SIG-M5 (cell line): Measurements from ENCODE around the gene RETREG1.

Experiments
- DNase-seq: peaks from one replicate; lab custom pipeline; 2025; lab: John Stamatoyannopoulos, UW

Gene RETREG1

DNA sequence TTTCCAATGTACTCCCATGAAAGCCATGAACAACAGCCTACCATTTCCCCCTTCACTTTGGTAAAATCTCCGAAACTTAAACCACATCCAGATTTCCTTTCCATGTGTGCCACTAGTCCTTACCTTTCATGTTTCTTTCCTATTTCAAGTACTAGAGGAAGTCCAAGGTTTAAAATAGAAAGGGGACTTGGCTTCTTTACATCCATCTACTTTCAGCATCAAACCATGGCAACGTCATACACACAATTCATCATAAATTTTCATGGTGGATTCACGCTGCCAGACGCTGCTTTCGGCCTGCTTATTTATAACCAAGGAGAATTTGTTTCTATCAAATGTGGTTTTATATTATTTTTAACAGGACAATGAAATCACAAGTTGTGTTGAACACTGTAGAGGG lies 92.5 kb downstream of the RETREG1 start:
- no peak for DNase-seq

DNA sequence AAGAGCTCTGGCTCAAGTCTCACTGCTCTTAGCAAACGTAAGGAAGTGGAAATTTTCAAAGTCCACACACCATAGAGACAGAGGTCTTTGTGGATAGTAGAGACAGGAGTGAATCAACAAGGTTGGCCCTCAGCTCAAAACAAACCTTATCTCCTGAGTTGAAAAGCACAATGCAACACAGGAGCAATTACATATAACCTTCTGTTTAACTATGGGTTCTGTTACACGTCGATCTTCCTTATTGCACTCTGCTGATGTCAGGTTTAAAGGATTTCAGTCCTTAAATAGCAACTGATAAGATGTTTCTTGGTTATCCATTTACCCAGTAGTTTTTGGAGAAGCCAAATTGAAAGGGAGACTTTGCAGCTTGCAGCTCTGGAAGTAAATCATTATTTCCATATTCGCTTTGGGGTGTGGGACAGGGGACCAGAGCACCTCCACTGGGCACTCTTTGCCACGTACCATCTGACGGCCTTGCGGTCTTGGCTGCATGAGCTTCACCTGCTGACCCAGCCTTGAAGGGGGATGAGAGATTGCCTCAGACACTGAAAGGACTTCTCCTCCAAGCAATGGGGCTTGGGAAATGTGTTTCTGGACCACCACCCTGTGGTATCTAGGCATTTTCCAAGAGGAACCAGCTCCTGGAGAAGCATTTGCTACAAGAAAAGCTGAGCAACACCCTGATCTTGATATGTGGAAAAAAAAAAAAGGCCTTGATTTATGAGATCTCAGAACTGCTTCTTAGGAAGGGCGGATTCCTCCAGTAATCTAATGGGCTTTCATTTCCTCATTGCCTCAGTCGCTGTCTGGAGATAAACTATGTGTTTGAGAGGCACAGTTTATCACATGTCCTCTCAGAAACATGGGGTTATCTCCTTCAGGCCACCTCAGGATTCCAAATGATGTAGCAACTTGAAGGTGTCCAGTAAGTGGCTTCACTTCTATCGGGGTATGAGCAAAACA lies 95.0 kb downstream of the RETREG1 start:
- no peak for DNase-seq

DNA sequence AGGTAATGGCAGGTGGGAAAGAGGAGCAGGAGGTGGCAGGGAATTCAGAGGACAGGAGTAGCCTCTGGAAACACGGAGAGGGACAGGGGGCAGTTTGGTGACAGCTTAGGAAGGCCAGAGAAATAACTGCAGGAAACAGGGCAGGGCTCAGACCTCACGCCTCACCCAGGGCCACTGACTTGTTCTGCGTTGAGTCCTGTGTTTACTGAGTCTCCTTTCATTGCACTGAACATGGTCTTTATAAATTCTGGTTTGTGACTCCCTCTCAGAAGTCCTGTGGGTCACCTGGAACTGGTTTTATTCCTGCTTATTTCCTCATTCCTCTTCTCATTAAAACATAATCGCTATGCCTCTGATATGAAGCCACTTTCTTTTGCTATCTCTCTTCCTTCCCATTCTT lies 96.0 kb downstream of the RETREG1 start:
- no peak for DNase-seq

DNA sequence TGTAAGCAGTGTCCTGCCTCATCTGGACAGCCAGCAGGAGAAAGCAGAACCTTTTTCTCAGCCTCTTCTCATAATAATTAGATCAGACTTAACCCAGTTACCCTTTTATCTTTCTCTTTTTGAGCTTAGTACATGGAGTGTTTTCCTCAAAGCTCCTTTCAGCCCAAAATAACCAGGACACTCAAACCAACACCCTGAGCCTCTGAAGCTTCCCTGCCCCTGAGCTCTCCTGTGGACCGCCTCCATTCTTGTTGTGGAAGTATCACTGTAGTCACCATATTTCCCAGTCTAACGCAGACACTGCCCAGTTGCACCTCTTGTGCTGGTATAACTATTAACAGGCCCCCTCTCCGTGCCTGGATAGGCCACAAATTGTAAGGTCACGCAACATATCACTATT lies 97.4 kb downstream of the RETREG1 start:
- no peak for DNase-seq

DNA sequence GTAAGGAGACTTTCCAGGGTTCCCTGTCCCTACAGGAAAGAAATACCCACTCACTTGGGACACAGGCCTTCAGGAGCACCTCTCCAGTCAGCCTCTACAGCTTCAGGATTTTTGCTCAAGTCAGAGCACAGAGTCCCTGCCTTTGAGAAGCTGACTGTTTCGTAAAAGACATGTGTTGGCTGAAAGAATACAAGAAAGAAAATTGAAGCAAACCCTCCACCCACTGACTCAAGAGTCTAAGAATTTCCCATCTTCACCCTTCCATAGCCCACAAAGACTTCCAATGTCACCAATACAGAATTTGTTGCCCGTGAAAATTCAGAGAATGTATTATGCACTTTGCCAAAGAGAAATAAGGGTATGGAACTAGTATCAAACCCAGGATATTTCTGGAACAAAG lies 98.2 kb downstream of the RETREG1 start:
- DNase-seq: no peak

DNA sequence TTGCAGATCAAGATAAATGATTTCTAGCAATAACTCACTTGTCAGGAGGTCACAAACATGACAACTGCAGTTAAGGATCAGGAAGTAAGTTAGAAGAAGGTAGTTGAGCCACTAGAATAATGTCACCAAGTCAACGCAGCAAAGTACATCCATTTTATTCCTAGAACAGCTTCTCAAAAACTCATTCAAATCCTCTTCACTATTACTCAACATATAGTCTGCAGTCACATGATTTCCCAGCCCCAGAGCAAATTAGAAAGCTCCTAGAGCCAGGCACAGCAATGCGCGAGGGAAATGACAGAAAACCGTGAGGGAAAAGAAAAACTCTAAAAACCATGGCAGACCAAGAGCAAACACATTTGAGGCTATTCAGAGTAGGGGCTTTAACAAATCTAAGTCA lies 101.3 kb downstream of the RETREG1 start:
- DNase-seq: no peak

DNA sequence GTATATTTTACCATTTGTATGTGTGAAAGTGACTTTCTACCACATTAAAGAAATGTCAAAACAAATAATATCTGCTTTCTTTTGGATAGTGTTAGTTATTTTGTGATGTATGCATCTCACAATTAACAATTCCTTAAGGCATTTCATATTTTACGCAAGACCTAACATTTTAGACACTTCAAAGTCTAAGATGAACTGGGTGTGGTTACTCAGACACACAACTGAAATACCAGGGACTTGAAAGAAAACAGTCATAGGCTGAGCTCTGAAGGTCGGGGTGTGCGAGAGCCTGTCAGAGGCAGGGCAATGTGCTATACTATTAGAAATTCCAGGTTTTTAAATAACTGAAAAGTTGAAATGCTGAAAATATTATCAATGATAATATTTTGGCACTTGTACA lies 106.7 kb downstream of the RETREG1 start:
- no peak for DNase-seq

DNA sequence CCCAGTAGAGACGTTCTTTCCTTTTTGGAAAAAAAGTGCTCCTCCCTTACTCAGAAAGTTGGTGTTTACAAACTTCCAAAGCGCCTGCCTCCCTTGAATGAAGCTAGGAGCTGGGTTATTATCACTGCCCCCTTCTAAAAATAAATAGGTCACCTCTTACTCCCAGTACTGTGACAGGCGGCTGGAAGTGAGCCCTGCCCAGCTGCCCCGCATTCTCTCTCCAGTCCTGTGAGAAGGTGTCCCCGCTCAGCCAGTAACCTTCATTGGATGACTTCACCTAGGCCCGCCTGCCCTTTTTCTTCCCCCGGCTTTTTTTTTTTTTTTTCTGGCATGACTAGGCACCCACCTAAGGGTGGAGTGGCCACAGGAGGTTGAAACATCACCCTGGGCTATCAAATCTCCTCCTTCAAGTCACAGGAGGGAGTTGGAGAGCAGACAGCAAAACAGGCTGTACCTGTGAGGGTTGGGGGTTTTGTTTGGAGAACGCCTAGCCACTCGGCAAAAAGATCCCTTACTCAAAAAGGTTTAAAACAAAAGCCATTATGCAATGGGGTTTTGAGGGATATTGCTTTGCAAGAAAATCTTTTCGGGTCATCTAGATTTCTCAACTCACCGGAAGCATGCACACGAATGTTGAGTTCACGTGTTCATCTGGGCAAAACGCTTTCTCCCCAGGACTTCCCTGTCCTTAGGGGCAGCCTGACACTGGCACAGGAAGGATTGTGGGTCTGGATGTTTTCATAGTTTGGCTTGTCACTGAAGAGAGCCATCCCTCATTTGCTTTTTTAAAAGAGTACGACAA lies 107.9 kb downstream of the RETREG1 start:
- no peak for DNase-seq

DNA sequence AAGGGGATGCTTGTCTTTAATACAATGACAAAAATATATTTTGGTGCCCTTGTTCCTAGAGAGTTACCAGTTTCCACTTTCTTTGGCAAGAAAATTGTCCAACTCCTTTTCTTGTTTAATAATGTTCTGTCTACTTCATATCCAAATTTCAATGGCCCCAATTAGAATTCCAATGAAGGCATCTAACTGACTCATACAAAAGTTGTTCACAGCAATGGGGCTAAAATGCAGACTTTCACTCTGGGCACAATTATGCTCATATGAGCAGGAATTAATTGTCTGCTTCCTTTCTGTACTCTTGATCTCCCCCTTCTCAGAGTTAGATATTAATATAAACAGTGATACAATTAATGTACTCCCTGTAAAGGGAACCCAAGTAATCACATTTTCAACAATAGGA lies 109.1 kb downstream of the RETREG1 start:
- DNase-seq: no peak

DNA sequence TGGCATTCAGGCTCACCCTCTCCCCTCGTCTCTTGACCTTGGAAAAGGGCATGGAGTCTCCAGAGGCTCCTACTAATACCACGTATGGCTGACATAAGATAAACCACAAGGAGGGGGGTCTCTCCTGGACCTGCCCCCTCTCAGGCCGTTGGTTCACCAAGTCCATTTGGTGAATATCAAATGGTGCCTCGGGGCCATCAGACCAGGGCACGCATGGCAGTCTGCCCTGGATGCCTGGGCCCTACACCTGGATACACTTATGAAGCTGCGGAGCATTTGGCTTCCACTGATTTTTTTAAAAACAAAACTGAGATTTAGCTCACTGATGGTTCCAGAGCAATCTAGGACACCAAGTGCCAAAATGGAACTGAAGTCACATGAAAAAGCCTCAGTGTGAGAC lies 110.9 kb downstream of the RETREG1 start:
- DNase-seq: no peak

DNA sequence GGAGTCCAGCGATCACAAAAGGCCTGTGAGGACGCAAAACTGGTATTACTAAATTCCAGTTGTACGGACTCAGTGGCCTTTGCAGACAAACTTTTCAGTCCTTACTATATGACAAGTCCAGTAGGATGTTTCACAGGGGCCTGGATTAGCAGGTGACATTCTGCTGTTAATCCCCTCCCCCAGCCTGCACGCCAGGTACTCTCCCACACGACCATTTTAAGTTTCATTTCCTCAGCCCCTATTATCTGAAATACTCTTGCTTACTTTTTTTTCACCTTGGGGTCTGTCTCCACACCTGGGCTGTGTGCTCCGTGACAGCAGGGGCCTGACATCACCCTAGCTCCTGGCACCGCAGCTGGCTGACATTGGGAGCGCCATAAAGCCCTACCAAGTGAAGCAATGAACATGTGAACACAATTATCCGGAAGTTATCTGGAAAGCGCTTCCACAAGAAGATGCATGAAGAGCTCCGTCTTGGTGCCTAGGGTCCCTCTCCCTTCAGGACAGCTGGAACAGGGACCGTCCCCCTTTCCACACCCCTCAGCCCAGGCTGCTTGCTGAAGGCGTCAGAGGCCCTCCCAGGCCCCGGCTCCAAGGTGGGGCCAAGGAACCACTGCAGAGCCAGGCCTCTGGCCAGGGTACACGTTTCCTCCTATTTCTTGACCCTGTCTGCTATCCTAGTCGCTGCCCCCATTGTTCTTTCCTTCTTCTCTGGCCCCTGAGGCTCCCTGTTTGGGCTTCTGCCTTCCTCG lies 111.5 kb downstream of the RETREG1 start:
- no peak for DNase-seq

DNA sequence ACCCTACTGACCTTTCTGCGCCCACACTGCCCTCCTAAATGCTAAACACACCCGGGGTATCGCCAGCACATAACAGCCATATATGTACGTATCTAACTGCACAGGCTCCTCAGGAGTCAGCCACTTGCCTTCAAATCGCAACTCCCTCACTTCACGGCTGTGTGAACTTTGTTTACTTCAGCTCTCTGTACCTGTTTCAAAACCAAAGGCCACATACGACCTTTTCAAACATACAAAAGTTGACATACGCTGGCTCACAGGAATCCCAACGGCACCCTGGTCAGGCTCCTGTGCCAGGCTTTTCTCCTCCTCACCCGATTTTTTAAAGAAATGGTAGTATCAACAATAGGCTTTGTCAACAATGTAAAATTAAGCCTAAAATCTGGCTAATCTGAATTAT lies 112.2 kb downstream of the RETREG1 start:
- DNase-seq: no peak

DNA sequence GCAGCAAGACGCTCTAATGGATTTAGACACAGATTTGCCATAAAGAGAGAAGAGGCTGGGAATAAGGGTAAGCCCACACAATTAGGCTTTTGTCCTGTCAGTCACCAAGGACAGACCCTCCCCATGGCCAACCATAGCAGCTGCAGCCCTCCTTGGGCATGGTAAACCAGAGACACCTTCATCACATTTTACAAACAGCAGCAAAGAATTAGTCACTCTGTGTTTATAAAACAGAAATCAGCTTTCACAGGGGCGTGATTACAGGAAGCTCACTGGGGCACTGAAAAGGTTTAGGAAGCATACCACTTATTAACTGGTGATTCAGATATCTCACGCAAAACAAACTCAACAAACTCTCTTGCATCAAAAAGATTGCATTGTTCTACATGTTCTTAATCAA lies 113.9 kb downstream of the RETREG1 start:
- DNase-seq: no peak

DNA sequence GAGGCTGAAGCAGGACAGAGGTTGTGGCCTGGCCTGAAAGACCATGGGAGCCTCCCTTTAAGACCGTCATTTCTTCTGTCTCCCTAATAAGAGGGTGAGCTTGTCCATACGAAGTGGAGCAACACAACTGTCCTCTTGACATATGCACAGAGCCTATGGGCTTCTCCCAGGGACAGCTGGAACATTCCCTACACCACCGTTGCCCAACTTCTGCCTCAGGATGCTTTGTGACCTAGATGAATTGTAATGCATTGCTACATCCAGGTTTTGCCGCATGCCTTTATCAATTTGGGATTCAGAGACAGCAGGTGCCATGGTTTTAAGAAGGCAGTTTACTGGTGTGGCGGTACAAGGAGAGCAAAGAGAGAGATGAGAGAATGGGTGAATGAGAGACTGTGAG lies 116.8 kb downstream of the RETREG1 start:
- DNase-seq: no peak

DNA sequence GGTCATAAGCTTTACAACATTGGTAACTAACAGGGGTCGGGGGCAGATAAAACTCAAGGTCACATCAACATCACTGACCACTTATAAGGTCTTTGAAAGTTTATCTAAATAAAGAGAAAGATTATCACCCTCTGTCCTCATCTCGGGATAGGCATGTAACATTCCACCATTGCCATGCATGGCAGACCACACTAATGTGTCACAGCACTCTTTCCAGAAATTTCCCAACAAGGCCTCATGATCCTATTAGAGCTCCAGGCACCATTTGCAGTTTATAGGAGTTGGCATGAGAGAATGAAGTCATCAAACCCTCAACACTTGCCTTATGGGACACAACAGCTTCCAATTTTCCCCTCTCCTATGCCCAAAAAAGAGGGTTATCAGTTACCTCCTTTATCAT lies 119.3 kb downstream of the RETREG1 start:
- DNase-seq: no peak

DNA sequence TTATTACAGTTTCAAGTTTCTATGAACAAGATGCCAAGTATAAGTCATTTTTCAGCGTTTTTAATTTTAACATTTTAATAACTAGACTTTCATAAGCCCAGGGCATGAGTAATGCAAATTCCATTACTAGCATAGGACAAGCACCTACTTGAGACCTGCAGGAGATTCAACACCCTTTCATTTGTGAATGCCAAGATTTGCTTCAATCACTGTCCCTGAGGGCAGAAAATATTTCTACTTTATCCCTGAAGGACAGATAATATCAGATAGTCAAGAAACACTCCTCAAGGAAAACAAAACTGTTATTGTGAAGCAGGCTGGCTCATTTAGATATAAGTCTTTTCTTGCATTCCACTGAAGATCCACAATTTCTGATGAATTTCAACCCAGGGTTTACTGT lies 123.5 kb downstream of the RETREG1 start:
- DNase-seq: no peak

DNA sequence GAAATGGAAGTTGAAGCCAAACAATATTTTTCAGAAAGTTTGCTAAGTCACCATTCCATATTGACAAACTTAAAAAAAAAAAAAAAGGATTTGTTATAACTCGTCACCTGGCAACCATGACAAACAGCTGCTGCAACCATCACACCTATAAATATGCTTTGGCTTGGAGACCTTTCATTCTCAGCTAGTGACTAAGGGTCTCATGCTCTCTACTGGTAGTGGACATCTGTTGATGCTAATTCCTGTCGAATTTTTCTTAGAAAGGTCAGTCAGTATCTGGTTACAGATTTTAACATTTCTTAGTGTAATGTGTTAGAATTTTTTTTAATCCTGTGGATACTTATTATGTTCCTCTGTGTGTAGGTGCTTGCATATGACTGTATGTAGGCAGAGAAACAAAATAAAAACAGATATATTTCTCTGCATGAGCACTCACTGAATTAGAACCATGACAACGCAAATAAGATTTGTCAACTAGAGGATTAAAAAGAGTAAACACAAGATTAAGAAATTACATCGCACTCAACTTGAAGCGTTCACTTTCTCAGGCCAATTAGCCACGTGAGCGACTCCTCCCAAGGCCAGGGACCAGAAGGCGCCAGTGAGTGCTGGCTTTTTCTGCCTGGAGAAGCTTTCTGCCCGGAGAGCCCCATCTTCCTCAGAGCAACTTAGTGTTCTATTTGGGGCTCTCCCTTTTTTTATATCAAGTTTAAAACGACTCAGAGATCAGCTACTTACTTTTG lies 124.2 kb downstream of the RETREG1 start:
- no peak for DNase-seq

DNA sequence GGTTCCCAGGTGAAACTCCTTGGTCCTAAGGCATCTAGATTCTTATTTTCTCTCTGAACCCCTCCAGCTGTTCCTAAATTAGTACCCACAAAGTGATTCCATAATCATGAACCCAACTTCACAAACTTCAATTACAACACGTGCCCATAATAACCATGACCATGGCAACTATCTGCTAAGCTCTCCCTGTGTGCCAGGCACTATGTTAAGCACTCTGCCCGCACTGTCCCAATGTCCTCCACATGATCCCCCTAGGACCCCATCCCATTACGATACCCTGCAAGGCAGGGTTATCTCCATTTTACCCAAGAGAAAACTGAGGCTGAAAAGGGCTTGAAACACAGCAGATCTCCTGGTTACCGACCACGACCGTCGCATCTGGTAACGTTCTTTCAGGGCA lies 125.9 kb downstream of the RETREG1 start:
- no peak for DNase-seq

DNA sequence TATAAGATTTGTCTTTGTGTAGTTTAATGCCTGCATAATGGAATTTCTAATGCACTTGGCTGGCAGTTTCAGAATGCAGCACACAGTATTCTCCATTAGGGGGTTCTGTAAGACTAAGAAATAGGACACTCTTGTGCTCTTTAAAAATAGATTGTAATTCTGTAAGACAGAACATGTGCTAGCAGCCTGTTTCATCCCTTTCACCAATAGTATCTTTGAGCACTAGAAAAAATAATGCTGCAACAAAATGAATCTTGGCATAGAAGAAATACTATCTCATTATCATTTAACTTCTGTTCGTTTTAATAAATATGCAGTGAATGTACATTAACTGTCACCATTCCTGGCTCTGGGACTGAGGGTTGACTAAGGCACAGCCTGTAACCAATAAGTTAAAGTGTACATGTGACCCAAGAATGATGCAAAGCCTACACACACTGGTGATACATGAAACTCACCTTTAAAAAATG lies 127.4 kb downstream of the RETREG1 start:
- DNase-seq: no peak

DNA sequence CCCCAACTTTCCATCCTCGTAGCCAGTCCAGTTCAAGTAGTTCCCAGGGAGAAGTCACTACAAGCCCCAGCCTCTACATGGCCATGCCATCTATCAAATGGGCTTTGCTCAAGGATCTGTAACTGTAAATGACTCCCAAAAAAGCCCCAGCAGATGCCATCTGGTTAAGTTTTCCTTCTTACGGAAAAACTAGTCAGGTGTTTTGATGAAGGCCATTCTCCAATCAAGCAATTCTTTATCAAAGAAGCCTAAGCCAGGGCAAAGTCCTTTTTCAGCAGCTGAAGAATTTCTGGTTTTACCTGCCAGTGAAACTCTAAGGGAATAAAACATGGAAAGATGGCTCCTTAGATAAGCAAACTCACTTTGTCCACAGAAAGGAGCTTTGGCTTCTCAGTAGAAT lies 129.3 kb downstream of the RETREG1 start:
- DNase-seq: no peak

DNA sequence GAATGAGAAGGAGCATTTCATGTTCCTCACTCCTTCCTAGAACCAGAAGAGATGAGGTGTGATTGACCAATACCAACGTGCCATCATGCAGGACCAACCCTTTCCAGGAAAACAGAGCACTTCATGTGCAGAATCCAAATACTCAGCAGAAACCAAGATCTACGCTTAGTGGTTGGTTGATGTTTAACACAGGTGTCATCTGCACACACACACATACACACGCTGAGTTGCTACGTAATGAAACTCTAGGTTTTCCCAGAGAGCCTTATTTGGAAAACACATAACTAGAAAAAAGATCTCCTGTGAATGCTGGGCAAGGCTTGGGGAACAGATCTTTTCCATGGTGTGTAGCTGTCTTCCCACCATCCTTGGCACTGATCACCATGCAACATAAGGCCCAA lies 130.1 kb downstream of the RETREG1 start:
- no peak for DNase-seq

DNA sequence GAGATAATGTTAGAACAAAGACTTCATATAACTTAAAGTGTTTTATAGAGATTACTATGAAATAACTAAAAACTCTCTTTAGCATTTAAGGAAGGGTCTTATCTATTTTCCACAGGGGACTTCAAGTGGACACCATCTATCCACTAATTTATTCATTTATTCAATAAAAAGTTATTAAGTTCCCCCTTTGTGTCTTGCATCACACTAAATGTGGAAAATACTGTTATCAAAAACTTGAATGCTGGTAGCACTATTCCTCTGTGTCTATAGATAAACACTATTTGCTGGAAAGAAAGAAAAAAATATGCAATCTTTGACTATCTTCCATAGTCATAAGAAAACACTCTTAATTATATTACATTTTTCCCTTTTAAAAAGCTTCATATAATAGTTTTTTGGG lies 131.1 kb downstream of the RETREG1 start:
- DNase-seq: no peak
